Measurements from ENCODE around the gene BCAS3.

Gene BCAS3

DNA sequence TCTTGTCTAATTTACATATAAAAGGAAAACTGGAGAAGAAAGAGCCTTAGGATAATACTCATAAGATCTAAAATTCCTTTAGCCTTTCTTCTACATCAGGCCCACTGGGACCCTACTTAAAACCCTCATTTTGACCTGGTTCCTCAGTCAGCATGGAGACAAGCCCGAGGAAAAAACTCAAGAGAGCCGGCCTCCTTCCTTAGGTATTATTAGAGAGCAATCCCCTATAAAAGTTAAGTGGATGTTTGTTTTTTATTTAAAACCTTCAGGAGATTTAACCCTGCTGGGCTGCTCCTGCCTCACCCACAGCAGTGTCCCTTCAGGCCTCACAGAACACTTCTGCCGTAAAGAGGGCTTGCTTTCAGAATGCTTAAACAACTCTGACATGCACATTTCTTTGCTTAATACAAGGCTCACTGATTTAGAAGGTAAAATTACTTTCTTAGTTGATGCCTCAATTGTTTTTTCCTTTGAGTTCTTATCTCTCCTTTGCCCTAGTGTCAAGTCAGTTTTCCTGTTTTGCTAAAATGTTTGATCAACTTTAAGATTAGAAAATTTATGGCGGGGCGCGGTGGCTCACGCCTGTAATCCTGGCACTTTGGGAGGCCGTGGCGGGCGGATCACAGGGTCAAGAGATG, 576.4 kb downstream of the BCAS3 start:
- no peak overlapping the region for H3K4me3 ChIP-seq (ENCODE audit: low read length)

GRCh38 chr17:61254904-61255303, 577.3 kb downstream of the BCAS3 start:
- peaks cover 7% of the 10 kb centered on the region for H3K4me1 ChIP-seq (ENCODE audit: control insufficient read depth, insufficient read depth, low read length)
- H3K9me3 ChIP-seq (ENCODE audit: control insufficient read depth, low read length), result no peaks in the 10 kb centered on the region
- no peaks in the 10 kb centered on the region for H3K36me3 ChIP-seq (ENCODE audit: control insufficient read depth, insufficient read depth, low read length)
- no peak overlapping the region for H3K4me3 ChIP-seq (ENCODE audit: low read length)
- no peak overlapping the region for H3K9ac ChIP-seq (ENCODE audit: low read length)
- H3K27me3 ChIP-seq (ENCODE audit: control insufficient read depth, insufficient read depth, low read length), result no peaks in the 10 kb centered on the region

More for the DNA sequence above, 576.4 kb downstream of the BCAS3 start:
- Histone ChIP-seq H3K36me3 (ENCODE audit: control insufficient read depth, insufficient read depth, low read length) (no peaks in the 10 kb centered on the region), H3K4me1 (ENCODE audit: control insufficient read depth, insufficient read depth, low read length) (peaks cover 7% of the 10 kb centered on the region), H3K9me3 (ENCODE audit: control insufficient read depth, low read length) (no peaks in the 10 kb centered on the region), H3K9ac (ENCODE audit: low read length) (no peak overlapping the region), H3K27me3 (ENCODE audit: control insufficient read depth, insufficient read depth, low read length) (no peaks in the 10 kb centered on the region)

DNA sequence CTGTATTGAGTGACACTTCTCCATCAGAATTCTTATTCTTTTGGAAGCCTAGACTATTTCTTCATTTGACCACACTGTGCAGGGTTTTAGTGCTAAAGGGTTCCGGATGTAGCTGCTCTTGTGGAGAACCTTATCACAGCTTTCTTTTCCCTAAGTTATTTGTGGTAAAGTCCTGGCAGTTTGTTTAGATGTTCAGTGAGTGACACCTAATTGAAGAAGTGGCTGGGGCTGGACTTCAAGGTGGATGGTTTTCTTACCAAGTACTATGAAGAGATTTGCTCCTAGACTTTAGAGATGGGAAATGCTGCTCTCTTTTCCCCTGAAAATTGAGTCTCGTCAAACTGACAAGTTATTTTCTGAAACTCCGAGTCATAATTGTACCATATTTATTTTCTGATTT, 578.0 kb downstream of the BCAS3 start:
- H3K9ac ChIP-seq (ENCODE audit: low read length), result no peak overlapping the region
- no peaks in the 10 kb centered on the region for H3K36me3 ChIP-seq (ENCODE audit: control insufficient read depth, insufficient read depth, low read length)
- H3K27me3 ChIP-seq (ENCODE audit: control insufficient read depth, insufficient read depth, low read length), result no peaks in the 10 kb centered on the region
- no peak overlapping the region for H3K4me3 ChIP-seq (ENCODE audit: low read length)
- peaks cover 7% of the 10 kb centered on the region for H3K4me1 ChIP-seq (ENCODE audit: control insufficient read depth, insufficient read depth, low read length)
- H3K9me3 ChIP-seq (ENCODE audit: control insufficient read depth, low read length), result no peaks in the 10 kb centered on the region

GRCh38 chr17:61259360-61259759, 581.7 kb downstream of the BCAS3 start:
- Histone ChIP-seq H3K9ac (ENCODE audit: low read length) (no peak overlapping the region), H3K9me3 (ENCODE audit: control insufficient read depth, low read length) (no peaks in the 10 kb centered on the region), H3K36me3 (ENCODE audit: control insufficient read depth, insufficient read depth, low read length) (no peaks in the 10 kb centered on the region), H3K4me3 (ENCODE audit: low read length) (no peak overlapping the region), H3K4me1 (ENCODE audit: control insufficient read depth, insufficient read depth, low read length) (no peaks in the 10 kb centered on the region), H3K27me3 (ENCODE audit: control insufficient read depth, insufficient read depth, low read length) (no peaks in the 10 kb centered on the region)

- Histone ChIP-seq H3K36me3 (ENCODE audit: control insufficient read depth, insufficient read depth, low read length) (no peaks in the 10 kb centered on the region), H3K9ac (ENCODE audit: low read length) (no peak overlapping the region), H3K4me3 (ENCODE audit: low read length) (no peak overlapping the region), H3K27me3 (ENCODE audit: control insufficient read depth, insufficient read depth, low read length) (no peaks in the 10 kb centered on the region), H3K9me3 (ENCODE audit: control insufficient read depth, low read length) (no peaks in the 10 kb centered on the region), H3K4me1 (ENCODE audit: control insufficient read depth, insufficient read depth, low read length) (no peaks in the 10 kb centered on the region)
These were observed 582.6 kb downstream of the BCAS3 start for GRCh38 chr17:61260071-61260797.

DNA sequence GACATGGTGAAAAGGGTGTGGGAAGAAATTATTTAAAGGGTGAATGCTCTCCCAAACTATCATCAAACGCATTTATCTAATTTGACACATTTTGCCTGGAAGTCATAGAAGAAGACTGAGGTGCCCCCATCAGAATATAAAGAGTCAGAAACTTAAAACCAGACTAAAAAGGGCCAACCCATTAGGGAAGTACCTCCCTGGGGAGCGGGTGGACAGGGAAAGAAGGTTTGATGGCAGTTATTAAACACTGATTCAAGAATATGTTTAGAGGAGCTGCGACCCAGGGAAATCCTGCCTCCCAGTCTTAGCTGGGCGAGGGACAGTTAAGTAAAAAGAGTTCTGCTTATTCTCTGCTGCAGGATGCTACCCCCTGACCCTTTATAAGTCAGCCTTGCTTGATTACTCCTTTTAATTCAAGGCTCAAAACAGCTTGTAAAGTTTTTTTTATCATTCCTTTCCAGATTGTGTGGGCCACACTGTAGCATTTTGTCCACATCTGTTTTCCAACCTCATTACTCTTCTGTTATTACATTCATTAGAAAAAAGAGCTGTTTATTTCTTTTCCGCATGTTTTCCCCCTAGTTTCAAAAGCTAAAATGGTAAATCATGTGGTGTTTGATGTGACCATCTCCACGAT, 583.5 kb downstream of the BCAS3 start:
- H3K36me3 ChIP-seq (ENCODE audit: control insufficient read depth, insufficient read depth, low read length), result no peaks in the 10 kb centered on the region
- H3K4me1 ChIP-seq (ENCODE audit: control insufficient read depth, insufficient read depth, low read length), result no peaks in the 10 kb centered on the region
- no peak overlapping the region for H3K4me3 ChIP-seq (ENCODE audit: low read length)
- no peaks in the 10 kb centered on the region for H3K27me3 ChIP-seq (ENCODE audit: control insufficient read depth, insufficient read depth, low read length)
- no peaks in the 10 kb centered on the region for H3K9me3 ChIP-seq (ENCODE audit: control insufficient read depth, low read length)
- H3K9ac ChIP-seq (ENCODE audit: low read length), result no peak overlapping the region

DNA sequence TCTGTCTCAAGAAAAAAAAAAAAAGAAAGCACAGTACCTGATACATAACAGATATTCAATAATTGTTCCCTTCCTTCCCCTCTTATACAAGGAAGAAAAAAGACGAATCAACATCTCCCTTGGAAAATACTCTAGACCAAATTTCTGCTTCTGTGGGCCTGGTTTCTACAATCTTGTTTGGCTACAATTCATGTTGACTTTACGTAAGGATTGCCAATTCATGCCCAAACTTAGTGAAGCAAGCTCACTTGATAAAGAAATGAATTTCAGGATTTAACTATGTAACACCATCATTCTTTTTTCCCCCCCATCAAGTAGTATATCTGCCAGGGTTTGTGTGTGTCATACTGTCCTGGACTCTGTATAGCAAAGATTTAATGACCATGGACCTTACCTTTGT, 587.7 kb downstream of the BCAS3 start:
- Histone ChIP-seq H3K9ac (ENCODE audit: low read length) (no peak overlapping the region), H3K36me3 (ENCODE audit: control insufficient read depth, insufficient read depth, low read length) (no peaks in the 10 kb centered on the region), H3K4me1 (ENCODE audit: control insufficient read depth, insufficient read depth, low read length) (no peaks in the 10 kb centered on the region), H3K27me3 (ENCODE audit: control insufficient read depth, insufficient read depth, low read length) (no peaks in the 10 kb centered on the region), H3K9me3 (ENCODE audit: control insufficient read depth, low read length) (no peaks in the 10 kb centered on the region), H3K4me3 (ENCODE audit: low read length) (no peak overlapping the region)

- no peaks in the 10 kb centered on the region for H3K36me3 ChIP-seq (ENCODE audit: control insufficient read depth, insufficient read depth, low read length)
- no peak overlapping the region for H3K9ac ChIP-seq (ENCODE audit: low read length)
- H3K27me3 ChIP-seq (ENCODE audit: control insufficient read depth, insufficient read depth, low read length), result no peaks in the 10 kb centered on the region
- H3K9me3 ChIP-seq (ENCODE audit: control insufficient read depth, low read length), result no peaks in the 10 kb centered on the region
- no peak overlapping the region for H3K4me3 ChIP-seq (ENCODE audit: low read length)
- no peaks in the 10 kb centered on the region for H3K4me1 ChIP-seq (ENCODE audit: control insufficient read depth, insufficient read depth, low read length)
These were observed 590.2 kb downstream of the BCAS3 start for GRCh38 chr17:61267847-61268246.

- Histone ChIP-seq H3K4me1 (ENCODE audit: control insufficient read depth, insufficient read depth, low read length) (no peaks in the 10 kb centered on the region), H3K4me3 (ENCODE audit: low read length) (no peak overlapping the region), H3K9ac (ENCODE audit: low read length) (no peak overlapping the region), H3K9me3 (ENCODE audit: control insufficient read depth, low read length) (no peaks in the 10 kb centered on the region), H3K36me3 (ENCODE audit: control insufficient read depth, insufficient read depth, low read length) (no peaks in the 10 kb centered on the region), H3K27me3 (ENCODE audit: control insufficient read depth, insufficient read depth, low read length) (no peaks in the 10 kb centered on the region)
These were observed 597.7 kb downstream of the BCAS3 start for GRCh38 chr17:61275395-61275794.

DNA sequence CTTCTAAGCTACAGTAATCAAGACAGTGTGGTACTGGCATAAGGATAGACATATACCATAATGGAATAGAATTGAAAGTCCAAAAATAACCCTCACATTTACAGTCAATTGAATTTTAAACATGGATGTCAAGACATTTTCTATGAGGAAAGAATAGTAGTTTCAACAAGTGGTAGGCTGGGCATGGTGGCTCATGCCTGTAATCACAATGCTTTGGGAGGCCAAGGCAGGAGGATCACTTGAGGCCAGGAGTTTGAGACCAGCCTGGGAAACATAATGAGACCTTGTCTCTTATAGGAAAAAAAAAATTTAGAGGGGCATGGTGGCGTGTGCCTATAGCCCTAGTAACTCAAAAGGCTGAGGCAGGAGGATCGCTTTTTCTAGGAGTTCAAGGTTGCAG, 599.2 kb downstream of the BCAS3 start:
- Histone ChIP-seq H3K27me3 (ENCODE audit: control insufficient read depth, insufficient read depth, low read length) (no peaks in the 10 kb centered on the region), H3K36me3 (ENCODE audit: control insufficient read depth, insufficient read depth, low read length) (no peaks in the 10 kb centered on the region), H3K4me1 (ENCODE audit: control insufficient read depth, insufficient read depth, low read length) (no peaks in the 10 kb centered on the region), H3K9me3 (ENCODE audit: control insufficient read depth, low read length) (no peaks in the 10 kb centered on the region), H3K4me3 (ENCODE audit: low read length) (no peak overlapping the region), H3K9ac (ENCODE audit: low read length) (no peak overlapping the region)

DNA sequence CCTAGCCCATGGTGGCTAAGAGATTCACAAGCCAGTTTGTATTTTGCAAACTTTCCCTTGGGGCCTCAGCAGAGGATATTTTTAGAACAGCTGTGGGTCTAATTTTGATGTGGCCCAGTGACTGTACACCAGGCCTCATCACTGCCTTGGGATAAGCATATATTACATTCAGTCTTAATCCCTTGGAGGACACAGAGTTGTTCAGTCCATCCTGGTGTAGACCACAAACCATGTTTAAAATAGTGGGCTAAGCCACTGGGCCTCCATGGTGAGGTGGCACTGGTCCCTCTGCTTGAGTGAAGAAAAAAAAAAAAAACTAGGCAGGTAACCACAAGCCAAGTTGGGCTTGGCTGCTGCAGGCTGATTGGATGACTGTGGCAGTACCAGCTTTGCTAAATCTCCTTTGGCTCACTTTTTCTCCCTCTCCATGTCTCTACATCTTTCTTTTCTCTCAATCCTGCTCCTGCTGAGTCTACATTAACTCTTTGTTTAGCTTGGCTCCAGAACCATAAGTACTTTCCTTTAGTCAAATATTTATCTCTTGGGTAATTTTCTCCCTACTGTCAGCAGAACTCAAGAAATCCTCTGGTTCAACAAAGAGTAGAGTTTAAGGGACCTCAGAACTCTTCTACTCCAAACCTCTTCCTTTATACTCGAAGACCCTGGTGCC, 602.0 kb downstream of the BCAS3 start:
- H3K27me3 ChIP-seq (ENCODE audit: control insufficient read depth, insufficient read depth, low read length), result no peaks in the 10 kb centered on the region
- H3K9me3 ChIP-seq (ENCODE audit: control insufficient read depth, low read length), result no peaks in the 10 kb centered on the region
- no peak overlapping the region for H3K9ac ChIP-seq (ENCODE audit: low read length)
- no peaks in the 10 kb centered on the region for H3K36me3 ChIP-seq (ENCODE audit: control insufficient read depth, insufficient read depth, low read length)
- H3K4me1 ChIP-seq (ENCODE audit: control insufficient read depth, insufficient read depth, low read length), result no peaks in the 10 kb centered on the region
- no peak overlapping the region for H3K4me3 ChIP-seq (ENCODE audit: low read length)

DNA sequence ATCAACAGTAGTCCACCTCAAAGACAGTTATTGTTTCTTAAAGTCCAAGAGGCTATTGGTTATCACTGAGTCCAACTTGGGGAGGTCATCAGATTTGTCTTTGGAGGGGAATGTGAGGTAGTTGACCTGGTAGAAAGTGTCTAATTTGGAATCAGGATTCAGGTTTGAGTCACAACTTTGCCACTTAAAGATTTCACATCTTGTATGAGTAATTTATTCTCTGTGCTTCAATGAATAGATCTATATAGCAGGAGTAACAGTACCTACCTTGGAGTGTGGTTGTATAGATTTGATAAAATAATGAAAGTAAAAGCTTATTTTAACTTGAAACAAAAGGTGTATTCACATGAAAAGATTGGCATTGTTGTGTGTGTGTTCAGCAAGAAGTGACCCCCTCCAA, 602.7 kb downstream of the BCAS3 start:
- H3K4me1 ChIP-seq (ENCODE audit: control insufficient read depth, insufficient read depth, low read length), result no peaks in the 10 kb centered on the region
- no peak overlapping the region for H3K4me3 ChIP-seq (ENCODE audit: low read length)
- H3K9ac ChIP-seq (ENCODE audit: low read length), result no peak overlapping the region
- H3K36me3 ChIP-seq (ENCODE audit: control insufficient read depth, insufficient read depth, low read length), result no peaks in the 10 kb centered on the region
- H3K27me3 ChIP-seq (ENCODE audit: control insufficient read depth, insufficient read depth, low read length), result no peaks in the 10 kb centered on the region
- no peaks in the 10 kb centered on the region for H3K9me3 ChIP-seq (ENCODE audit: control insufficient read depth, low read length)
